Heart left ventricle (tissue), 16 donors: Measurements from ENCODE around the gene SLC9C1. TPM values are rescaled to one million over a fixed set of nuclear protein-coding genes. Genes with fewer than 3 reads are reported as not detected.

ENCODE experiments used
- ATAC-seq, 4 donors: fragments of 200-7000 bp; cut with Tn5 transposase; one replicate each; pipeline ENCODE4 v1.9.1; 2020 to 2022; ENCODE audit warnings: moderate library complexity in 4 of 4, mild to moderate bottlenecking in 3 of 4, moderate number of reproducible peaks in 1 of 4
- DNase-seq, 5 donors: peaks; one replicate each; pipeline ENCODE4 v3.0.0-alpha.2; 2020
- H3K27ac ChIP-seq, 12 donors: fragments of 200-600 bp; sonication (generic) in 4 of 12; one replicate each; pipeline versions ENCODE4 v1.5.0 to v1.8.0; 2016 to 2022; ENCODE audit warnings: mild to moderate bottlenecking in 2 of 12
- H3K27me3 ChIP-seq, 9 donors: fragments of 200-600 bp; sonication (generic) in 2 of 9; one replicate each; pipeline versions ENCODE4 v1.5.1 to v1.8.0; 2016 to 2022; ENCODE audit warnings: mild to moderate bottlenecking in 3 of 9
- H3K36me3 ChIP-seq, 9 donors: fragments of 200-600 bp; sonication (generic) in 2 of 9; one replicate each; pipeline versions ENCODE4 v1.5.0 to v1.8.0; 2018 to 2022; ENCODE audit warnings: mild to moderate bottlenecking in 2 of 9
- H3K4me1 ChIP-seq, 12 donors: fragments of 200-600 bp; sonication (generic) in 4 of 12; one replicate each; pipeline versions ENCODE4 v1.5.0 to v1.8.0; 2016 to 2022; ENCODE audit warnings: mild to moderate bottlenecking in 3 of 12
- H3K4me3 ChIP-seq, 12 donors: fragments of 200-600 bp; sonication (generic) in 4 of 12; one replicate each; pipeline versions ENCODE4 v1.5.0 to v1.8.0; 2017 to 2022; ENCODE audit warnings: mild to moderate bottlenecking in 9 of 12, moderate library complexity in 4 of 12
- H3K9me3 ChIP-seq, 12 donors: fragments of 200-600 bp; sonication (generic) in 4 of 12; one replicate each; pipeline versions ENCODE4 v1.5.0 to v1.8.0; 2016 to 2022; ENCODE audit warnings: mild to moderate bottlenecking in 1 of 12
- CTCF ChIP-seq, 12 donors: fragments of 200-600 bp; sonication (generic) in 4 of 12; IDR thresholded peaks; one replicate each; pipeline versions ENCODE4 v1.5.0 to v1.8.0; 2018 to 2022; ENCODE audit warnings: antibody characterized with exemption in 12 of 12, mild to moderate bottlenecking in 5 of 12
- POLR2A ChIP-seq, 2 donors: fragments of 450-650 bp; IDR thresholded peaks; one replicate each; pipeline ENCODE4 v1.6.1; 2017; ENCODE audit warnings: antibody characterized with exemption in 2 of 2, mild to moderate bottlenecking in 2 of 2, moderate library complexity in 2 of 2
- WGBS, 4 donors: extraction: QIAGEN DNeasy Blood & Tissue Kit in 2 of 4; methylation state at CpG; one replicate each; pipeline versions ENCODE4 v1.1.5 to v1.1.7; 2013 to 2018; 5-methylcytosine and 5-hydroxymethylcytosine counted together
- intact Hi-C, 10 donors: fragments of 100-400 bp; cut with DNase I; formaldehyde crosslinking; loops; one replicate each; pipeline versions ENCODE4 v1.11.1 to v1.14.2; 2022
- polyA plus RNA-seq, 2 donors: library from polyadenylated mRNA; stranded (reverse); fragments of 200-250 nt; gene quantifications; one replicate each; pipeline ENCODE4 v1.2.3, GENCODE V29; 2013
- total RNA-seq, 9 donors: library from RNA; depleted of rRNA in 2 of 9; stranded (reverse); fragments of >200 nt in 2 of 9; fragmentation: NEBNext Ultra II Directional in 3 of 9; extraction: Animal tissue kit (Norgen Biotek cat#: 25700) in 3 of 9; gene quantifications; one replicate each; pipeline versions ENCODE4 v1.1.0 to v1.2.4, GENCODE V29; 2016 to 2023
- donor health status: ischemic (EF 13 %, LVEDD 7.1; RV severe dilation, severe dysfunction).
- donor health status: healthy with polysubstance abuse.
- donor health status: DM: no; HTN: yes; CAD: no.
- donor health status: DM: no; HTN: no; CAD: no.
- donor health status: ischemic (EF 25% LVEDD 6.9; RV normal size, moderate dysfunction).
- donor health status: ischemic (EF 25% LVEDD 5.7; RV mildly dilated, moderate dysfunction).
- donor health status: healthy.
- donor health status: DM: yes; HTN: yes; CAD: no.
- donor health status: ischemic (EF 35%, LVEDD 5.7; RV mildly dilated, moderate dysfunction).
- donor health status: nonischemic (EF 11% LVEDD 7.7; RV severe dilation, severe dysfunction).
- donor health status: DM: yes; HTN: yes; CAD: no.
- donor health status: PGD.
- donor health status: ischemic (EF 29% LVEDD 5.4; RV normal size, mild dysfunction).
- donor health status: nonischemic (EF 23%, LVEDD 6.1; RV moderate dilation, normal function).

The SLC9C1 gene
- total and polyA plus RNA-seq, 11 donors = 0.11 to 3.8 (median 1.4) TPM

- intact Hi-C loops = loop anchor here in 5 of 10 donors (5.0 to 10.0 kb wide), 3 partner anchors 384 to 394 kb away; no protein-coding TSS in a partner anchor
- TF ChIP-seq CTCF (IDR thresholded peaks at IDR 0.05) (no peak), POLR2A (IDR thresholded peaks at IDR 0.05) (no peak)
- Histone ChIP-seq H3K9me3 (no peaks in the 10 kb centered on the region), H3K36me3 (peaks cover 0 to 4% (median 0%) of the 10 kb centered on the region in 9 donors), H3K27ac (no peak overlapping the region), H3K4me1 (peaks cover 0 to 68% (median 14%) of the 10 kb centered on the region in 12 donors), H3K27me3 (no peaks in the 10 kb centered on the region), H3K4me3 (no peak overlapping the region)
- ATAC-seq = no peak
- no peak for DNase-seq
- 93 to 96% (median 95%) methylated on average over 3 of the region's 3 CpGs for WGBS, 4 donors
These were observed 162.9 kb downstream of the SLC9C1 start for GRCh38 chr3:112131111-112131510.

- Histone ChIP-seq H3K27me3 (no peaks in the 10 kb centered on the region), H3K9me3 (no peaks in the 10 kb centered on the region), H3K4me3 (no peak overlapping the region), H3K27ac (no peak overlapping the region), H3K4me1 (peaks cover 0 to 70% (median 14%) of the 10 kb centered on the region in 12 donors), H3K36me3 (peaks cover 0 to 4% (median 0%) of the 10 kb centered on the region in 9 donors)
- no peak for ATAC-seq
- TF ChIP-seq CTCF (IDR thresholded peaks at IDR 0.05) (no peak), POLR2A (IDR thresholded peaks at IDR 0.05) (no peak)
- WGBS, 4 donors = 86 to 95% (median 93%) methylated on average over 3 of the region's 3 CpGs
- no peak for DNase-seq
- intact Hi-C loops = loop anchor here in 5 of 10 donors (5.0 to 10.0 kb wide), 3 partner anchors 384 to 394 kb away; no protein-coding TSS in a partner anchor
These were observed 163.4 kb downstream of the SLC9C1 start for GRCh38 chr3:112130638-112130993.

- intact Hi-C loops = loop anchor here in 6 of 10 donors (5.0 to 10.0 kb wide), 4 partner anchors 165 to 395 kb away; partner anchors contain the start of gene SLC9C1 (in 1 of the 6)
- Histone ChIP-seq H3K27ac (no peak overlapping the region), H3K9me3 (no peaks in the 10 kb centered on the region), H3K27me3 (no peaks in the 10 kb centered on the region), H3K36me3 (peaks cover 0 to 4% (median 0%) of the 10 kb centered on the region in 9 donors), H3K4me3 (no peak overlapping the region), H3K4me1 (peaks cover 0 to 64% (median 14%) of the 10 kb centered on the region in 12 donors)
- 93 to 94% (median 94%) methylated on average over 4 of the region's 4 CpGs for WGBS, 4 donors
- no peak for ATAC-seq
- no peak for DNase-seq
- TF ChIP-seq POLR2A (IDR thresholded peaks at IDR 0.05) = no peak
- no peak for TF ChIP-seq CTCF (IDR thresholded peaks at IDR 0.05)
These were observed 163.9 kb downstream of the SLC9C1 start for GRCh38 chr3:112129925-112130637.
